Measurements from ENCODE around the gene LRRC42.
A peak's percentile ranks its signal among the peaks of the same experiment; 100 is the strongest.
"Not testable (repeated sequence)": the region's sequence is repeated elsewhere in the genome, so short reads cannot be mapped to it uniquely, and the experiment has no call there.

Gene LRRC42

GRCh38 chr1:54001591-54001990 lies 55.4 kb downstream of the LRRC42 start:
- no peak for TF ChIP-seq CTCF (conservative IDR thresholded peaks at IDR 0.05)
- peak overlapping the region; percentile 89 for H3K27ac ChIP-seq

- TF ChIP-seq CTCF (conservative IDR thresholded peaks at IDR 0.05): no peak
- peak overlapping the region; percentile 89 for H3K27ac ChIP-seq
These were observed 56.5 kb downstream of the LRRC42 start for GRCh38 chr1:54002544-54003248.

GRCh38 chr1:54003249-54003646 lies 57.1 kb downstream of the LRRC42 start:
- TF ChIP-seq CTCF (conservative IDR thresholded peaks at IDR 0.05): no peak
- peak overlapping the region; percentile 89; the same call in 1 of the 2 replicates for H3K27ac ChIP-seq

GRCh38 chr1:54003750-54004480 lies 57.8 kb downstream of the LRRC42 start:
- H3K27ac ChIP-seq: not testable (repeated sequence)

- TF ChIP-seq CTCF (conservative IDR thresholded peaks at IDR 0.05): no peak
- H3K27ac ChIP-seq: no peak overlapping the region
These were observed 58.4 kb downstream of the LRRC42 start for GRCh38 chr1:54004481-54005049.

- TF ChIP-seq CTCF (conservative IDR thresholded peaks at IDR 0.05): no peak
- no peak overlapping the region for H3K27ac ChIP-seq
These were observed 60.4 kb downstream of the LRRC42 start for GRCh38 chr1:54006508-54006907.

GRCh38 chr1:54007613-54008012 lies 61.5 kb downstream of the LRRC42 start:
- no peak for TF ChIP-seq CTCF (conservative IDR thresholded peaks at IDR 0.05)
- H3K27ac ChIP-seq: no peak overlapping the region

- no peak overlapping the region for H3K27ac ChIP-seq
- TF ChIP-seq CTCF (conservative IDR thresholded peaks at IDR 0.05): no peak
These were observed 62.7 kb downstream of the LRRC42 start for GRCh38 chr1:54008876-54009275.

Data from VCaP (cell line).